Loucy (cell line): ENCODE results near the gene TMEM25.

Experiments
- H2AFZ ChIP-seq: fragments of 200-600 bp; sonication (generic); 2 replicates; pipeline ENCODE4 v1.6.0; 2016; ENCODE audit warnings: antibody characterized with exemption, mild to moderate bottlenecking, low read length, moderate library complexity
- H3F3A ChIP-seq: fragments of 200-600 bp; 2 replicates; pipeline ENCODE4 v1.6.0; 2016; ENCODE audit warnings: antibody characterized with exemption, low read depth, mild to moderate bottlenecking
- H3K27me3 ChIP-seq: fragments of 200-600 bp; sonication (generic); 2 replicates; pipeline ENCODE4 v1.6.1; 2014; ENCODE audit warnings: low read length, mild to moderate bottlenecking; ENCODE audit not compliant: insufficient read depth, poor library complexity, severe bottlenecking
- H3K36me3 ChIP-seq: fragments of 200-600 bp; sonication (generic); 2 replicates; pipeline ENCODE4 v1.6.1; 2016; ENCODE audit warnings: low read length; ENCODE audit not compliant: insufficient read depth
- H3K4me1 ChIP-seq: fragments of 200-600 bp; sonication (generic); 2 replicates; pipeline ENCODE4 v1.5.1; 2014; ENCODE audit warnings: low read length, mild to moderate bottlenecking; ENCODE audit not compliant: insufficient read depth, poor library complexity, severe bottlenecking
- H3K4me2 ChIP-seq: fragments of 200-600 bp; sonication (generic); 2 replicates; pipeline ENCODE4 v1.6.0; 2014; ENCODE audit warnings: antibody characterized with exemption, low read length, low read depth, mild to moderate bottlenecking; ENCODE audit not compliant: poor library complexity, severe bottlenecking
- H3K4me3 ChIP-seq: fragments of 200-600 bp; sonication (generic); 2 replicates; pipeline ENCODE4 v1.5.1; 2014; ENCODE audit warnings: low read length, mild to moderate bottlenecking, mixed read lengths; ENCODE audit not compliant: poor library complexity, severe bottlenecking
- H3K79me2 ChIP-seq: fragments of 200-600 bp; sonication (generic); 2 replicates; pipeline ENCODE4 v1.6.1; 2014; ENCODE audit warnings: low read length; ENCODE audit not compliant: insufficient read depth
- H3K9ac ChIP-seq: fragments of 200-600 bp; sonication (generic); 2 replicates; pipeline ENCODE4 v1.6.0; 2014; ENCODE audit warnings: mild to moderate bottlenecking, low read depth, low read length, moderate library complexity; ENCODE audit not compliant: poor library complexity, severe bottlenecking
- H3K9me2 ChIP-seq: fragments of 200-600 bp; sonication (generic); replicated peaks from 2 replicates; pipeline ENCODE4 v1.6.1; 2016; ENCODE audit warnings: low read depth, low read length, mixed read lengths
- H3K9me3 ChIP-seq: fragments of 200-600 bp; sonication (generic); 2 replicates; pipeline ENCODE4 v1.6.1; 2014; ENCODE audit warnings: mild to moderate bottlenecking, antibody characterized with exemption, low read length, low read depth; ENCODE audit not compliant: insufficient read depth
- H4K20me1 ChIP-seq: fragments of 200-600 bp; sonication (generic); 2 replicates; pipeline ENCODE4 v1.6.0; 2014; ENCODE audit warnings: antibody characterized with exemption, low read length, mild to moderate bottlenecking; ENCODE audit not compliant: insufficient read depth, poor library complexity, severe bottlenecking
- CTCF ChIP-seq: fragments of 200-600 bp; sonication (generic); conservative IDR thresholded peaks from 2 replicates; pipeline ENCODE4 v1.5.1; 2014; ENCODE audit warnings: mild to moderate bottlenecking, antibody characterized with exemption, low read length
- EZH2phosphoT487 ChIP-seq: fragments of 200-600 bp; IDR thresholded peaks from 2 replicates; pipeline ENCODE4 v1.6.1; 2018; ENCODE audit warnings: antibody characterized with exemption, mild to moderate bottlenecking, moderate library complexity, borderline replicate concordance

Gene TMEM25

GRCh38 chr11:118547132-118547531 lies 16.1 kb downstream of the TMEM25 start:
- H3K36me3 ChIP-seq = no peaks in the 10 kb centered on the region

GRCh38 chr11:118552341-118552740 lies 21.3 kb downstream of the TMEM25 start:
- Histone ChIP-seq H3K9me2 (no peaks in the 10 kb centered on the region), H3K4me3 (no peak overlapping the region), H2AFZ (no peak overlapping the region), H3K9me3 (no peaks in the 10 kb centered on the region), H3K27me3 (no peaks in the 10 kb centered on the region), H3K79me2 (no peaks in the 10 kb centered on the region), H3K36me3 (no peaks in the 10 kb centered on the region), H3K4me1 (no peaks in the 10 kb centered on the region), H3F3A (no peaks in the 10 kb centered on the region), H3K9ac (no peak overlapping the region), H3K4me2 (no peak overlapping the region), H4K20me1 (no peaks in the 10 kb centered on the region)
- TF ChIP-seq EZH2phosphoT487 (no peak), CTCF (no peak)

More at GRCh38 chr11:118547132-118547531, 16.1 kb downstream of the TMEM25 start:
- Histone ChIP-seq H3K4me2 (no peak overlapping the region), H4K20me1 (no peaks in the 10 kb centered on the region), H3K4me3 (no peak overlapping the region), H3F3A (no peaks in the 10 kb centered on the region), H3K9me2 (no peaks in the 10 kb centered on the region), H3K4me1 (no peaks in the 10 kb centered on the region), H3K9ac (no peak overlapping the region), H3K27me3 (no peaks in the 10 kb centered on the region), H3K79me2 (no peaks in the 10 kb centered on the region), H2AFZ (no peak overlapping the region), H3K9me3 (no peaks in the 10 kb centered on the region)
- no peak for TF ChIP-seq EZH2phosphoT487
- no peak for TF ChIP-seq CTCF

- Histone ChIP-seq H3K9ac (no peak overlapping the region), H4K20me1 (no peaks in the 10 kb centered on the region), H3K4me2 (no peak overlapping the region), H3F3A (no peaks in the 10 kb centered on the region), H3K9me3 (no peaks in the 10 kb centered on the region), H3K9me2 (no peaks in the 10 kb centered on the region), H3K79me2 (no peaks in the 10 kb centered on the region), H2AFZ (no peak overlapping the region), H3K4me3 (no peak overlapping the region), H3K4me1 (peaks cover 5% of the 10 kb centered on the region), H3K36me3 (no peaks in the 10 kb centered on the region), H3K27me3 (no peaks in the 10 kb centered on the region)
- TF ChIP-seq CTCF = no peak
- TF ChIP-seq EZH2phosphoT487 = no peak
Observed at GRCh38 chr11:118560806-118561205, 29.8 kb downstream of the TMEM25 start.
